GM18517 (cell line): ENCODE data around the gene IGSF10.

ENCODE experiments used
- ATAC-seq: cut with Tn5 transposase; IDR thresholded peaks from one replicate; pipeline ENCODE4 v1.9.1; 2021; ENCODE audit warnings: mild to moderate bottlenecking, moderate library complexity; ENCODE audit not compliant: unreplicated experiment

The IGSF10 gene

GRCh38 chr3:151426341-151426657, 34.6 kb downstream of the IGSF10 start:
- peak; percentile 75 for ATAC-seq

GRCh38 chr3:151425627-151426340, 35.1 kb downstream of the IGSF10 start:
- ATAC-seq: peak; percentile 28

DNA sequence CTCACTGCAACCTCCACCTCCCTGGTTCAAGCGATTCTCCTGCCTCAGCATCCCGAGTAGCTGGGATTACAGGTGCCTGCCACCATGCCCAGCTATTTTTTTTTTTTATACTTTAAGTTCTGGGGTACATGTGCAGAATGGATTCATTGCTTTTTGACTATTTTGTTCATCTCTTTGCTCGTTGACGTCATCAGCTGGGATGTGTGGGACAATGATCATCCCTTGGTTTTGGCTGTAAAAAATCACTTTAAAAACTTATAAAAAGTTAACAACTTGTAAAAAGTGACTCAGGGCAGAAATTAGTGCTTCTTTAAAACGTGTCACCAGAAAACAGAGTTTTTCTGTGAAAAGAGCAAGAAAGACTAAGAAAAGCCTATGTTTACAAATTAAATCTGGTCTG, 37.8 kb downstream of the IGSF10 start:
- no peak for ATAC-seq

DNA sequence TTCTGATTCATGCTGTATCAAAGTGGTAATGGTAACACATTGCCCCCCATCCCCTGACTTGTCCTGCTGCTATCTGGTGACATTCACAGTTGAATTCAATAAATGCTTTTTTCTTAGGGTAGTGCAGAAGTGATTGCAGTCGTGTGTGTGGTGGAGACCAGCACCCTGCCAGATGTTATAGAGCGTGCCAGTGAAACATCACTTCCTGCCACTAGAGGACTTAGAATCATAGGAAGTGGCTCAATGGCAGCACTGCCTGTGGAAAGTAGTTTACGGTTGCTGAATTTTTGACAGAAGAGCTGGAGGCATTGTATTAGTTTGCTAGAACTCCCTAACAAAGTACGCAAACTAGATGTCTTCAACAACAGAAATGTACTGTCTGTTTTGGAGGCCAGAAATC, 38.9 kb downstream of the IGSF10 start:
- ATAC-seq: no peak

- ATAC-seq: no peak
These were observed 41.1 kb downstream of the IGSF10 start for GRCh38 chr3:151419806-151420205.

GRCh38 chr3:151415289-151415688, 45.6 kb downstream of the IGSF10 start:
- ATAC-seq: no peak

GRCh38 chr3:151412989-151413388, 47.9 kb downstream of the IGSF10 start:
- ATAC-seq: no peak
